ENCODE data around the gene RAB34.

- no peak for TF ChIP-seq POLR2A (IDR thresholded peaks at IDR 0.05; ENCODE audit: low read depth, low read length)
- no peak for TF ChIP-seq POLR2AphosphoS5 (IDR thresholded peaks at IDR 0.05; ENCODE audit: low read depth, low read length)
Observed at GRCh38 chr17:28693869-28694268, 23.8 kb downstream of the RAB34 start.
